Gastrocnemius medialis (tissue), 4 donors: Measurements from ENCODE around the gene MAGEF1.

Experiments
- CTCF ChIP-seq, 5 experiments: fragments of 450-650 bp in 3 of 5; fragments of 200-600 bp in 2 of 5; sonication (generic) in 2 of 5; IDR thresholded peaks in 4 of 5; conservative IDR thresholded peaks in 1 of 5; 1 replicate in 4 of 5; 2 replicates in 1 of 5; pipeline ENCODE4 v1.5.1; 2016 to 2019; ENCODE audit warnings: antibody characterized with exemption in 5 of 5, mild to moderate bottlenecking in 3 of 5, moderate library complexity in 3 of 5
- POLR2A ChIP-seq, 2 donors: fragments of 450-650 bp; IDR thresholded peaks; one replicate each; pipeline ENCODE4 v1.6.1; 2017; ENCODE audit warnings: antibody characterized with exemption in 2 of 2, mild to moderate bottlenecking in 2 of 2, moderate library complexity in 2 of 2

DNA sequence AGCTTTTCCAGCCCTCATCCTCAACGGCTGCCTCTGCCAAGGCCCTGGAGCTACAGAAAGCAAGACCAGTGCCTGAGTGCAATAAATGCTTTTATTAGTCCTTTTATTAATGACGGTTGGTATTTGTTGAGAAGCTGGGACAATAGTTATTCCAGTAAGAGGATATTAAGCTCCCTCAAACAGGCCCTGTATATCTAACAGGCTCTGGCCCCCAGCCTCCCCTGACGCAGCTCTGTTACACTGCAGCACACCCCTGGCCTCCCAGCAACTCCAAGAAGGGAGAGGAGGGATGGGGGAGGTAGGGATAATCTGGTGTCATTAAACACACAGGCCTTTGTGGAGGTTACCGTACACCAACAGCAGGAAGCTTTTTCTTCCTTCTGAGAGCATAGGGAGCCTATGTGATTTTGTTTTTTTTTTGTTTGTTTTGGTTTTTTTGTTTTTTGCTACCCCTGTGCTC is 30.8 kb upstream of the MAGEF1 start:
- TF ChIP-seq POLR2A (IDR thresholded peaks at IDR 0.05), result no peak
- TF ChIP-seq CTCF (IDR thresholded peaks at IDR 0.05 in 4 of 5, conservative IDR thresholded peaks at IDR 0.05 in 1 of 5), result no peak
